ENCODE results near the gene C14orf180.

The C14orf180 gene

GRCh38 chr14:104574536-104574935 lies 5.0 kb upstream of the C14orf180 start:
- no peak overlapping the region for H3K4me2 ChIP-seq (ENCODE audit: low read depth, low read length, poor library complexity, severe bottlenecking)
- no peaks in the 10 kb centered on the region for H4K20me1 ChIP-seq (ENCODE audit: low read depth, low read length)
- no peaks in the 10 kb centered on the region for H3K36me3 ChIP-seq (ENCODE audit: low read length)
- H3K27ac ChIP-seq (ENCODE audit: low read depth, low read length) = no peak overlapping the region
- no peak overlapping the region for H3K4me3 ChIP-seq (ENCODE audit: insufficient read depth, low read length, poor library complexity, severe bottlenecking)
- no peaks in the 10 kb centered on the region for H3K9me3 ChIP-seq (ENCODE audit: insufficient read depth, low read length)
- no peaks in the 10 kb centered on the region for H3K9me2 ChIP-seq (replicated peaks; ENCODE audit: insufficient read depth, low read length)
- no peak for TF ChIP-seq CTCF (IDR thresholded peaks at IDR 0.05; ENCODE audit: insufficient read depth, low read length, poor library complexity, severe bottlenecking)
- TF ChIP-seq EZH2phosphoT487 (conservative IDR thresholded peaks at IDR 0.05; ENCODE audit: low read length) = no peak
- H3K27me3 ChIP-seq (ENCODE audit: low read length) = no peaks in the 10 kb centered on the region
- H2AFZ ChIP-seq (ENCODE audit: low read depth, low read length, severe bottlenecking) = no peak overlapping the region
- H3F3A ChIP-seq (ENCODE audit: insufficient read depth) = no peaks in the 10 kb centered on the region
- H3K79me2 ChIP-seq (ENCODE audit: insufficient read depth, low read length) = no peaks in the 10 kb centered on the region
- H3K9ac ChIP-seq (ENCODE audit: low read length) = no peak overlapping the region

- no peaks in the 10 kb centered on the region for H3K79me2 ChIP-seq (ENCODE audit: insufficient read depth, low read length)
- no peak overlapping the region for H2AFZ ChIP-seq (ENCODE audit: low read depth, low read length, severe bottlenecking)
- TF ChIP-seq CTCF (IDR thresholded peaks at IDR 0.05; ENCODE audit: insufficient read depth, low read length, poor library complexity, severe bottlenecking) = no peak
- H3K9ac ChIP-seq (ENCODE audit: low read length) = no peak overlapping the region
- H4K20me1 ChIP-seq (ENCODE audit: low read depth, low read length) = no peaks in the 10 kb centered on the region
- no peaks in the 10 kb centered on the region for H3F3A ChIP-seq (ENCODE audit: insufficient read depth)
- H3K27me3 ChIP-seq (ENCODE audit: low read length) = no peaks in the 10 kb centered on the region
- H3K4me3 ChIP-seq (ENCODE audit: insufficient read depth, low read length, poor library complexity, severe bottlenecking) = no peak overlapping the region
- no peaks in the 10 kb centered on the region for H3K9me3 ChIP-seq (ENCODE audit: insufficient read depth, low read length)
- no peaks in the 10 kb centered on the region for H3K9me2 ChIP-seq (replicated peaks; ENCODE audit: insufficient read depth, low read length)
- no peak overlapping the region for H3K27ac ChIP-seq (ENCODE audit: low read depth, low read length)
- H3K36me3 ChIP-seq (ENCODE audit: low read length) = no peaks in the 10 kb centered on the region
- no peak overlapping the region for H3K4me2 ChIP-seq (ENCODE audit: low read depth, low read length, poor library complexity, severe bottlenecking)
Measured at GRCh38 chr14:104574978-104575583, 4.5 kb upstream of the C14orf180 start.

GRCh38 chr14:104576232-104576969 lies 3.2 kb upstream of the C14orf180 start:
- H2AFZ ChIP-seq (ENCODE audit: low read depth, low read length, severe bottlenecking) = no peak overlapping the region
- no peaks in the 10 kb centered on the region for H3K27me3 ChIP-seq (ENCODE audit: low read length)
- TF ChIP-seq EZH2phosphoT487 (conservative IDR thresholded peaks at IDR 0.05; ENCODE audit: low read length) (no peak), CTCF (IDR thresholded peaks at IDR 0.05; ENCODE audit: insufficient read depth, low read length, poor library complexity, severe bottlenecking) (no peak)
- no peak overlapping the region for H3K9ac ChIP-seq (ENCODE audit: low read length)
- no peaks in the 10 kb centered on the region for H3K9me3 ChIP-seq (ENCODE audit: insufficient read depth, low read length)
- no peaks in the 10 kb centered on the region for H3K9me2 ChIP-seq (replicated peaks; ENCODE audit: insufficient read depth, low read length)
- no peak overlapping the region for H3K27ac ChIP-seq (ENCODE audit: low read depth, low read length)
- no peaks in the 10 kb centered on the region for H3F3A ChIP-seq (ENCODE audit: insufficient read depth)
- no peak overlapping the region for H3K4me3 ChIP-seq (ENCODE audit: insufficient read depth, low read length, poor library complexity, severe bottlenecking)
- no peaks in the 10 kb centered on the region for H3K79me2 ChIP-seq (ENCODE audit: insufficient read depth, low read length)
- no peaks in the 10 kb centered on the region for H4K20me1 ChIP-seq (ENCODE audit: low read depth, low read length)
- no peak overlapping the region for H3K4me2 ChIP-seq (ENCODE audit: low read depth, low read length, poor library complexity, severe bottlenecking)
- no peaks in the 10 kb centered on the region for H3K36me3 ChIP-seq (ENCODE audit: low read length)

Data from SU-DHL-6 (cell line).